Astrocyte of the hippocampus (primary cell): Measurements from ENCODE around the gene AMFR.
A peak's percentile ranks its signal among the peaks of the same experiment; 100 is the strongest.

Source experiments
- DNase-seq: peaks from one replicate; pipeline ENCODE4 v3.0.0; 2011; ENCODE audit warnings: low read depth, low spot score

The AMFR gene

DNA sequence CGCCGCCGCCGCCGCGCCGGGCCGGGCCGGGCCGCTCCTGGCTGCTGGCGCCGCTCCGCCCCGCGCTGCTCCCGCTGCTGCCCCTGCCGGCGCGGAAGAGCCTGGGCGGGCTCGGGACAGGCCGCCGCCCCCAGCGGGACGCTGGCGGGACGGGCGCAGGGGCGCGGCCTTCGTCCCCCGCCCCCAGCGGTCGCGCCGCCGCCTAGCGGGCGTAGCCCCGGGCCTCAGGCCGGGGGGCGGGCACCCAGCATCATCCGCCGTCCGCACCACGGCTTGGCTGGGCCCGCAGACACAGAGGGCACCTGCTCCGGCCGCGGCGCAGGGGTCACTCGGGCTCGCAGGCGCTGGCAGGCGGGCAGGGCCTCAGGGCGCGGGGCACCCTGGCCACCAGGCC, at the start of gene AMFR:
Gene AMFR (minus strand): TSS at position 107 of the 394 bp plus-strand sequence. CDS start 218 bp downstream, outside the sequence.
- peak; percentile 94 for DNase-seq

DNA sequence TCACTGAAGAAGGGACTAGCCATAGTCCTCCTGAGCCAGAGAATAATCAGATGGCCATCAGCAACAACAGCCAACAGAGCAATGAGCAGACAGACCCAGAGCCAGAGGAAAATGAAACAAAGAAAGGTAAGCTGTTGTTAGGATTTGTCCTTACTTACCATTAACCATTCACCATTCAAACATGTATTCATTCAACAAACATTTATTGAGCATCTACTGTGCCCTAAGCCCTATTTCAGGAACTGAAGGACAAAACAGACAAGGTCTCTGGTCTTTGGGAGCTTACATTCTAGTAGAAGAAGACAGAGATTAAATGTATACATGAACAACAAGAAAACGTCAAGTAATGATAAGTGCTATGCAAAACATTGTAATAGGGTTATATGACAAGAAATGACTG, 45.3 kb upstream of the AMFR start:
- DNase-seq, result no peak

DNA sequence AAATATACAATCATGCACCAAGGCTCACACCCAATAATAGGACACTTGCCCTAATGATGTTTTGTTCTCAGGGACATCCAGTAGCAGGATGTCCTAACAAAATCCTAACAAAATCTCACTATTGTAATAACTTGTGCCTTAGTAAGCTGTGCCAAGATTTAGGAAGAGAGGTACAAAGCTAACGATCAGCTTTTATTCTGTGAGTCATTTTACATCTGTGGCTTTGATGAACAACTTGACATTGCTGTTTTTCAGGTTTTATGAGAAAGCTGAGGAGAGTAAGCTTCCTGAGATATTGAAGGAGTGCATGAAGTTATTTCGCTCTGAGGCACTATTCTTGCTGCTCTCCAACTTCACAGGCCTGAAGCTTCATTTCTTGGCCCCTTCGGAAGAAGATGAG, 44.9 kb upstream of the AMFR start:
- no peak for DNase-seq

DNA sequence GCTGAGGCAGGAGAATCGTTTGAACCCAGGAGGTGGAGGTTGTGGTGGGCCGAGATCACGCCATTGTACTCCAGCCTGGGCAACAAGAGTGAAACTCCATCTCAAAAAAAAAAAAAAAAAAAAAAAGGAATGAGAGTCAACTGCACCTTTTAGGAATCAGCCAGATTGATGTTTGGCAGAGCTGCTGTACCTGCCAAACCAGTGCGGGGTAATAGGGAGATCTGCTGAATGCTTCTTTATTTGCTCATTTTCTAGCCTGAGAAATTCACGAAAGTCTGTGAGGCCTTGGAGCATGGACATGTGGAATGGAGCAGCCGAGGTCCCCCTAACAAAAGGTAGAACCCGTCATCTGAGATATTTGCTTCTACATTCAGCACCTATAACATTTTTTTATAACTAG, 44.4 kb upstream of the AMFR start:
- no peak for DNase-seq

DNA sequence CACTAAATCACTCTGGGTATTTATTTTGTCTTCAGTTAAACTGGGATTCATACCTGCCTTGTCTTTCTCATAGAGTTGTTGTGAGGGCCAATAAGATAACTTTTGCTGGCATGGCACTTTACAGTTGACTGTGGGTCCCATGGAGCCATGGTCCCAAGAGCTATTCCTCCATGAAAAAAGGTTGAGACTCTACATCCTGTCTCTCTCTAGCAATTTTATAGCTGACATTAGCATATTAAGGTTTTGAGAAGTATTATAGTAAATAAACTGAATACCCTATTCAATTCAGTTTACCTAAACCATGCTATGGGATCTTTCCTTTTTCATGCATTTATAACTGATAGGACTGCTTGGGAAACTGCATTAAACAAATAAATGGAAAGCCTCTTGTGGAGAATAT, 43.5 kb upstream of the AMFR start:
- DNase-seq, result no peak

DNA sequence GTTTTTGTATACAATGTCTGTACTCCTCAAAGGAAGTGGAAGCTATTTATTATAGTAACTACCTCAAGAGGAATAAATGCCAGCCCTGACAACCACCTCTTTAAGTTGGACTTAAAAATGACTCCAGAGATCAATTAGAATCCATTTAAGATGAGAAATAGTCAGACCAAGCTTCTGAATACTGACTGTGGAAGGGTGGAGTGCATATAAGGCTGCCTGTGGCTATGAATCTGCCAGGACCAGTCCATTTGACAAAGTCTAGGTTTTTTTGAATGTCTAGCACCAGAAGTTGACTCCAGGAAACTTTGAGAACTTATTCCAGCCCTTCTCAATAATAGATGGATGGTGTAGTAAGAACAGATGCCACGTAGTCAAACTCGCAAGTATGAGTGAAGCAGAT, 41.0 kb upstream of the AMFR start:
- no peak for DNase-seq

DNA sequence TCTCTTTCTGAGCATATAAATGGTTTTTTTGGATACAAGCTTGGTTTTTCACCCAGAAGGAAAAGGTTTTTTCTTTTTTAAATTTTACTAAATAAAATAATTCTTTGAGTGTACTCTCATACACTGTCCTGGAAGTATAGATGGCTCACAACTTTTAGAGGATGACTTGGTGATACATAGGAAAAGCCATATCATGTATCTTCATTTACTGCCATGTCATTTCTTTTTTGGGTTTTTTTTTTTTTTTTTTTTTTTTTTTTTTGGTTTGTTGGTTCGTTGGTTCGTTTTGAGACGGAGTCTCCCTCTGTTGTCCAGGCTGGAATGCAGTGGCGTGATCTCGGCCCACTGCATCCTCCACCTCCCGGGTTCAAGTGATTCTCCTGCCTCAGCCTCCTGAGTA, 37.8 kb upstream of the AMFR start:
- DNase-seq, result no peak

DNA sequence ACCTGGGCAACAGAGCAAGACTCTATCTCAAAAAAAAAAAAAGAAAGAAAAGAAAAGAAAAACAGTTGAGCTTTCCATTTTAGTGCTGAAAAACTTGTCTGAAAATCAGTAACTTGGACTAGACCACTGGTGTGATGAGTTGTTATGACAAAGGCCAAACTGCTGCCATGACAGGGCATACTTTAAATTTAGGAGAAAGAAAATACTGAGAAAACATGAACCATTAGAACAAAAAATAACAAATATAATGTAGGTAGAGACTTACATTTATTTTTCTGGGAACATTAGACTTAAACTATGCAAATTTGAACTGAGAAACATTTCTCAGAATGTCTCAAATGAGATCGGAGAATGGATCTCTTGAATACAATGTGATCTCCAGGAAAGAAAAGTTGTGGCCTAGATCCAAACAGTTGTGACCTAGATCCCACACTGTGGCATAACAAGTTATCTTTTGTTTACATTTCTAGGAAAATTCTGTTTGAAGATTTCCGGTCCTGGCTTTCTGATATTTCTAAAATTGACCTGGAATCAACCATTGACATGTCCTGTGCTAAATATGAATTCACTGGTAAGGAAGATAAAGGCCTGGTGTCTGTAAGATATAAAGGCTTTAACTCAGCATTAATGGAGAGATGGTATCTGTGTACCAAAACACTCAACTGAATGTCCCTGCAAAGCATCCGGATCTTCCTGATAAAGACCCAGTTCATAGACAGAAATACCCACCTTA, 36.9 kb upstream of the AMFR start:
- DNase-seq, result no peak

DNA sequence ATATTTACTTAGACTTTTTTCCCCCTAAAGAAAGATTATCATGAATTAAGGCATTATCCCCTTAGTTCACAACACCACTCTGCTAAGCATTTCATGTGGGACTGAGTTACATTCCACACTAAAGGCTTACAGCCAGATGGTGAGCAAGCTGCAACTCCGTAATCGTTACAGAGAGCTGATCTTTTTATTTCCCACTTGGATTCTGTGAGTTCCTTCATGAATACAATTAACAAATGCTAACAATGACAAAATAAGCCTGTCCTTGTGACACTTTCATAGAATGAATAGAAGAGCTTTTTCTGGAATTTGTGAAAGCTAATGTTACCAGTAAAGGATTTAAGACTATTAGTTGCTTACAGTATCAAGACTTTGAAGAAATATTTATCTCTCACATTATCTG, 34.8 kb upstream of the AMFR start:
- DNase-seq, result peak; percentile 56

DNA sequence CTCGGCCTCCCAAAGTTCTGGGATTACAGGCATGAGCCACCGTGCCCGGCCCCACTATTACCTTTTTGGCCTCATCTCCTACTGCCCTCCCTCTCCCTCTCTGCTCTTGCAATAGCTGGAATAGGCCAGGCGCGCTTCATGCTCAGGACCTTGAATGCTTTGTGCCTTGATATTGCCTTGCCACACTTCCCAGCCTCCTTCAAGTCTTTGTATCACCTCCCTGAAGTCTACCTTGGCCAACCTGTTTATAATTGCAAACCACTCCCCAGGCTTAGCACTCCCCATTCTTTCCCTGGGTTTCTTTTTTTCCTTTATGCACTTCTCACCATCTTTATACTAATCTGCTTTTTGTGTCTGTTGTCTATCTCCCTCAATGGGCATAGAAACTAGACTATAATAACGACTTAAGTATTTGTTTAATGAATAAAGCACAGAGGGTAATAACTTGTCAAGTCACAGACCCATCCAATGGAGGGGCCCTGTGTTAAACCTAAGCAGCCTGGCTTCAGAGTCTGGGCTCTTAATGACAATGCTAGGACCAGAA, 32.7 kb upstream of the AMFR start:
- DNase-seq, result no peak

DNA sequence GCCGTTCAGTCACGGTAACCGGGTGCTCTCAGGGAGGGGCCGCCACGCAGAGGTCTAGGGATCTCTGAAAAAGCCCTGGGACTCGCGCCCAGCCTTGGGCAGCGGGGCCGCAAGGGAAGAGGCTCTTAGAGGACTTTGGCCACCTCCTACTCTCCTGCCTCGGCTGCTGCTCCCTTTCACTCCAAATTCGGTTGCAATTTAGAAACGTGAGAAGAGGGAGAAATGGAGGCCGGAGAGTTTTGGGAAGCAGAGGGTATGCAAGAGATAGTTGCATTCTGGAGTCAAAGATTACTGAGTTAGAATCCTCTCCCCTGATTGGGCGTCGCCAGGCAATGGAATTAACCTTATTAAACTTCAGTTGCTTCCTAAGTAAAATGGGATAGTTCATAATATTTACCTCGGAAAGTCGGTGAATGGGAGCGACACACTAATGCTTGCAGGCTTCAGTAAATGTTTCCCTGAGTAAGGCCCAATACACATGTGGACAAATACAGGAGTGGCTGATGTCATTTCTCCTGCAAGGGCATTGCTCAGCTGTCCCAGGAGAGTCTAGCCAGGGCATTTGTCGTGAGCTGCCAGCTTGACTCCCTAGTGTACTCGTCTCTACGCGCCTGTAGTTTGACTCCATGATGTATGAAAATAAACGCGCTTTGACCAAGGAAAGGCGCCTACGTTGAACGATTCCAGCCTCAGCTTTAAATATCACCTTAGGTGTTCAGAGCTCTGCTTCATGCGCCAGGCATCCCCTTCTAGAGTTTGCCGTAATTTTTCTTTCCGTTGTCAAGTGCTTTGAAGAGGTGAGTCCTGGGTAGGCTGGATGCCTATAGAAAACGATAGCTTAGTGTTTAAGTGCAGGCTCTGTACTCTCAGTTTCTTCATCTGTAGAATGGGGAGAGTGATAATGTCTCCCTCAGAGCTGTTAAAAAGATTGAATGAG, 26.7 kb upstream of the AMFR start:
- DNase-seq, result peak; percentile 54

DNA sequence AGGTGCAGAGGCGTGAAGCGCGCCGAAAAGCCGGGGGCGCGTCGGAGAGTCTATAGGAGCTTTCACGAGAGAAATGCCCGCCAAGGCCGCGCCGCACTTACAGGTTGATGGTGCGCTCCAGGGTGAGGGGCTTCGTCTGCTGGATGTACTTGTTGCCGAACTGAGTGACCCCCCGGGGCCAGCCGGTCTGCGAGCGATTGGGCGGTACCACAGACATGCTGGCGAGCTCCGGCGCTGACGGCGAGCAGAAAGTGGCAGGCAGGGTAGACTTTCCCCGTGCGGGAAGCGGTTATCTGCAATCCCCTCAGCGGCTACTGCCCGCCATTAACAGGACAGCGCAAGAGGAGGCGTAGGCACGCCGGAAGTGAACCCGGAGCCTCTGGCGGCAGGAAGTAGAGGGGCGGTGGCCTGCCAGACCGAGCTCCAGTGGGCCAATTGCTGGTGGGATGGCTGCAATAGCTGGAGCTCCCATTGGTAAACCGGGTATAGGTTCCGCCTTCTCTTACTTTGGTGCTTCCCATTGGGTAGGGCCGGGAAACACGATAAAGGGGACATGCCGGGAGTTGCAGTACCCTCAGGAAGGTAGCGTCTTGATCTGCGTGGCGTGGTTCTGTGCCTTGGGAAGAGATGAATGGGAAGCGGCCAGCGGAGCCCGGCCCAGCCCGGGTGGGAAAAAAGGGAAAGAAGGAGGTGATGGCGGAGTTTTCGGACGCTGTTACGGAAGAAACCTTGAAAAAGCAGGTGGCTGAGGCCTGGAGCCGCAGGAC, 25.8 kb upstream of the AMFR start, which contains the start of the genes NUDT21 and OGFOD1:
Gene NUDT21 (minus strand): TSS at position 347 of the 767 bp plus-strand sequence. CDS start 130 bp downstream, at position 217.
Gene OGFOD1 (plus strand): TSS at position 569 of the 767 bp plus-strand sequence. CDS start 59 bp downstream, at position 628.
- DNase-seq, result peak; percentile 99

DNA sequence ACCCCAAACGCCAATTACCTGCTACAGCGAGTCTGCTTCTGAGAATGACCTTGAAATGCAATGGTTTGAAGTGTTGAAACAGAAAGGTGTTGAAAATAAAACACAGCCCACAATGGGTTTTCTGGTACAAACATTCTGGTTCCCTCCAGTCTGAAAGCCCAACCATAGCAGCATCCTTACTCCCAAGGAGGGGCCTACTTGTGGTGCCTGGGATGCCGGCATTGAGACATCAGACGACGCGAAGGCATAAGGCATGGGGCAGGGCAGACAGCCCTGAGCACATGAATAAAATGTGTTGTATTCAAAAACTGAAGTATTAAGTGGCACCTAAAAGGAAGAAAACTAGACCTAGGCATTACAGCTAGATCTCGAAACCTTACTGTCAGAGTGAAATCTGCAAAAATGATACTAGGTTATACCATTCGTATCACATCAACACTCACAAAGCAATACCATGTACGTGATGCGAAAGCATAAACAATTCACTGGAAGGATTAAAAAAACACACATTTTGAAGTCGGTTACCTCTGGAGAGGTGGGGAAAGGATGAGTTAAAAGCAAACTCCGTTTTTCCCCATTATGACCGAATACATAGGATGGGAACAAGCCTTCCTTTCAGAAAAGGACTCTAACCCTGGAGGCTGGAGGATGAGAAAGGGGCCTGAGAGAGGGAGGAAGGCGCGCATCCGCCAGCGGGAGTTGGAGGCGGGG, 25.1 kb upstream of the AMFR start:
- peak; percentile 24 for DNase-seq

DNA sequence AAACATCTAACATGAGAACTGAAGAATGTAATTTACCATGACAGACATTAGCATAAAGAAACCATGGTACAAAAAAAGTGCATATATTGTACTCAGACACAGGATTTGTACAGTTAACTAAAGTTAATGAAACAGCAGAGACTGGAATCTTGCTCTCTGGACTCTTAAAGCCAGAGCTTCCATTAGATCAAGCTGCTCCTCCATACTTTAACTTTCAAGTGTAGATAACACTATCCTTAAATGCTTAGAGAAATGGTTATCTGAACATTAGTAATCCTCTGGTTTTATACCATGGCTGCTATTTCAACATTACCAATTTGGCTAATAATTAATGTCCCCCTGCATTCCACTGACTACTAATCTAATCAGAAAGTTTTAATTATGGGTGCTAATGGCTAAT, 22.7 kb upstream of the AMFR start:
- no peak for DNase-seq

DNA sequence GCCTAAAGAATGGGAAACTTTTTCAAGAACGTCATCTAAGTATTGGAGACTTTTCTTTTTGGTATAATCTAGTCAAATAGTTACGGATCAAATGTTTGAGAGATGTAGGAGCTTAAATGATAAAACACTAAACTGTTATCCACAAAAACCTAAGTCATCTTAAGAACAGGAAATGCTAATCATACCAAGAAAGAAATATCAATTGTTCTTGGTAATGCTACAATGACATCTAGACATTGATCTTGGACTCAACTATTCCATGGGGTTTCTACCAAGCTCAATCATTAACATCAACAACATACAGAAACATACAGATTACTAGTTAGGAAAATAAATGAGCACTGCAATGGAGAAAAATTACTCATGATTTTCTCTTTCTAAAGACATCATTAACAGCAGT, 21.9 kb upstream of the AMFR start:
- DNase-seq, result no peak

DNA sequence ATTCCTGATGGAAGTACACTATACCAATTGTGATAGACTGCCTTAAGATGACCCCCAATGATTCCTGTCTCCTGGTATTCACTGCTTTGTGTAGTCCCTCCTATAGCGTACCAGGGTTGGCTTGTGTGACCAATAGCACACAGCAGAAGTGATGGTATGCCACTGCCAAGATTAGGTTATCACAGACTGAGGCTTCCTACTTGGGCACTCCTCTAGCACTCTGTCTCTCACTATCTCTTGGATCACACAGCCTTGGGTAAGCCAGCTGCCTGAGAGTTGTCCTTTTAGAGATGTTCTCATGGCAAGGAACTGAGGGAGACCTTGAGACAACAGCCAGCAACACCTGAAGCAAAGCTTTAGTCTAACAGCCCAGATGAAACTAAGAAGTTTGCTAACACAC, 12.7 kb upstream of the AMFR start:
- no peak for DNase-seq

DNA sequence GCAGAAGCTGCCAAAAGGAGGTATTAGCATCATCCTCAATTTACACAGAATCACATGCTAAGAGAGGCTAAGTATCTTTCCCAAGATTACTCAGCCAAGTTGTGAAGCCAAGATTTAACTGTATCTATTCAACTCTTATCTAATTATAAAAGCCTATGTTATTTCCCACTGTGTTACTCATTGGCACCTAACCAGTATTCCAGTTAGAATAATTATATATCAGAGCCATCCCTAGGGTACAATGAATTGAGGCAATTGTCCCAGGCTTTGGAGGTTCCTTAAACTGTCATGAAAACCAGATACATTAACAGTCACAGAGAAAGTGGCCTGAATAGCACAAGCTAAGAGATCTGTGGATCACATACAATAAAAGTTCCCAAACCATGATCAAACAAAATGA, 10.9 kb upstream of the AMFR start:
- no peak for DNase-seq

DNA sequence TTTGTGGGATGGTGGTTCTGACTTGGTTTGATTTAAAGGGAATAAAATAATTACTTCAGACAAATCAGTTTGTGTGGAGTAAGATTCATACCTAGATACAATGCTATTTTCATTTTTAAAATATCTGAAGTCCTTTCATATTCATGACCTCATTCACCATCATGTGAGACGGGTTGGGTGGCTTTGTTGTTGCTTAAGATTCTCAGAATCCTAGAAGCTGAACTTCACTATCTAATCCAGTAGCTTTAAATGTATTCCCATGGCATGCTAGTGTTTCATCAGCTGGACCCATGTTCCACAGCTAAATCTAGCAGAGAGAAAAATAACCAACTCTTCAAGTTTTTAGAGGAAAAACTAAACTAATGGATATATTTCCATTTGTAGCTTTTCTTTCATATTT, 2.7 kb upstream of the AMFR start:
- DNase-seq, result no peak

DNA sequence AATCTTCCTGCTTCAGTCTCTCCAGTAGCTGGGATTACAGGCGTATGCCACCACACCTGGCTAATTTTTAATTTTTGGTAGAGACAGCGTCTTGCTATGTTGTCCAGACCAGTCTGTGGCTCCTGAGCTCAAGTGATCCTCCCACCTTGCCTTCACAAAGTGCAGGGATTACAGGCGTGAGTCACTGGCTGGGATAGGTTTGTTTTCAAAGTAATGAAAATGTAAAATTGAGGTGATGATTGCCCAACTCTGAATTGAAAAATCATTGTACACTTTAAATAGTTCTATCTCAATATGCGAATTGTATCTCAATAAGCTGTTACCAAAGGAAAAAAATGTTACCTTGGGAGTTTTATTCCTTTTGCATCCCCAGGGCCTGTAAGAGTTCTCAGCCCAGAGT, 1.2 kb upstream of the AMFR start:
- no peak for DNase-seq

DNA sequence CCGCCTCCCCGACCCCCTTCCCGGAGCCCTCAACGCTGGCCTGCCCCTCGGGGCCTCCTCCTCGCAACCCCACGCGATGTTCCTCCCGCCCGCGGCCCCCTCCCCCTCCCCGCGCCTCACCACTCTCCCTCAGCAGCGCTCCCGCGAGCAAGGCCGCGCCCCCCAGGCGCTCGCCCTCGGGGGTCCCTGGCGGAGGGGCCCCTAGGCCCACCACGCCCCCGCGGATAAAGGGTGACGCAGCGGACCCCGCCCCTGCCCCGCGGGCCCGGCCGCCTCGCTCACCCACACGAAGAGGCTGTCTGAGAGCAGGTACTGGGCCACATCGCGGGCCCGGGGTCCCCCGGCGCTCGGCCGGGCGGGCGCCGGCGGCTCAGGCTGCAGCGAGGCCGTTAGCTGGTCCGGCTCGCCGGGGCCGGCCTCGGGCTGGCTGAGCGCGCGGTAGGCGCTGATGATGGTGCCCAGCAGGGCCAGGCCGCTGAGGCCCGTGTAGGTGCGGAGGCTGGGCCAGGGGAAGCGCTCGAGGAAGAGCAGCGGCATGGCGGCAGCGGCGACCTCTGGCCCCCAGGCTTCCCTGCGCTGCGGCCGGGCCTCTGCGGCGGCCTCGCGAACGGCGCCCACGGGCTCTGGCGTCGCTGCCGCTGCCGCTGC, 430 bp downstream of the AMFR start:
- DNase-seq, result no peak

DNA sequence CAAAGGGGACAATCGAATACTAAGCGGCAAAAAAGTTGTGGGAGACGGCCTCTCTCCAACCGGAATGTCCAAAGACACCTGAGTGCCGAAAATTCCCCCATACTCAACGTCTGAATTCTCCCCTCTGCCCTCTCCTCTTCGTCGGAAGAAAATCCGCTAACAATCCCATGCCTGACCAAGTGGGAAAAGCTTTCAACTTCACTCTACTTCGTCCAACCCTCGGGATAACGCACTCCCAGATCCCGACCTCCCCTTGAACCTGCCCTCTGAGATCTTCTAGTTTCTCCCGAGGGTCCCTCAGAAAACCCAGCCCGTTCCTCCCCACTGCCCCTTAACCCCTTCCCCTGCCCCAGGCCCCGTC, 961 bp downstream of the AMFR start:
- DNase-seq, result peak; percentile 34
